HG03135 (cell line): ENCODE measurements around the gene SURF2.
"Not testable (repeated sequence)": the region's sequence is repeated elsewhere in the genome, so short reads cannot be mapped to it uniquely, and the experiment has no call there.

Experiments
- ATAC-seq: cut with Tn5 transposase; IDR thresholded peaks from one replicate; pipeline ENCODE4 v1.9.1; 2021; ENCODE audit warnings: mild to moderate bottlenecking, moderate library complexity; ENCODE audit not compliant: unreplicated experiment

The SURF2 gene

DNA sequence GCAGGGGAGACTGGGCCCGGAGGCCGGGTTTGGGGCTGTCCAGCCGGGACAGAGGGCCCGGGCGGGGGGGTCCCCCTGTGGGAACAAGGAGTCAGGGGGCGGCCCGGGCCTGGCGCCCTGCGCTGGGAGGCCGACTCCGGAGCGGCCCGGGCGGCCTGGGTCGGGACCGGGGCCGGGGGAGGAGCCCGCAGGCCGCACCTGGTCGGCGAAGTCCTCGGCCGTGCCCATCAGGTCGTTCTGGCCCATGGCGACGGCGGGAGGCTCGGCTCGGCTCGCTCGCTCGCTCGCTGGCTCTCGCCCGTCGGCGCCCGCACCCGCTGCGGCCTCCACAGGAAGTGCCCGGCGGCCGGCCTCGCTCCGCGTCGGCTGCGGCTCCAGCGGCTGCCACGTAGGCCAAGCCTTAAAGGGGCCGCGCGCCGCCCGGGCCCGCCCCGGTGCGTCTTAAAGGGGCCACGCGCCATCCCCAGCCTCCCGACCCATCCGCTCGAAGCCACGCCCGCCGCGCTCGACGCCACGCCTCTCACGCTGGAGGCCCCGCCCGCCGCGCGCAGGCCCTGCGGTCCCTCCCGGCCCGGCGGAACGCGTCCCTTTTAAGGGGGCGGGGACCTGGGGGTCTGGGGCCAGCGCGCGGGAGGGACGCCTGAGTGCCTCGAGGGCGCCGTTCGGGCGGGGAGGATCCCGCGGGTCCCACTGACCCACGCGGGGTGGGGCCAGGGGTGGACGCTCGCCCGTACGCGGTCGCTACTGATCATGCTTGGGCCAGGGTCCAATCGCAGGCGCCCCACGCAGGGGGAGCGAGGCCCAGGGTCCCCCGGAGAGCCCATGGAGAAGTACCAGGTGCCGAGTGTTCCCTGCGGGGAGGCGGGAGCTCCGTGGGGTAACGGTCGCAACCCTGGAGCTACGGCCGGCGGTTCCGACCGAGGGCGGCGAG is 19.6 kb downstream of the SURF2 start, which contains the start of the genes STKLD1 and SURF4:
TSS of gene STKLD1 (plus strand) at position 643 of the 931 bp plus-strand sequence. CDS start at position 751, 108 bp downstream.
TSS of gene SURF4 (minus strand) at position 337 of the 931 bp plus-strand sequence. CDS start at position 246, 91 bp downstream.
- peak; percentile 90 for ATAC-seq

DNA sequence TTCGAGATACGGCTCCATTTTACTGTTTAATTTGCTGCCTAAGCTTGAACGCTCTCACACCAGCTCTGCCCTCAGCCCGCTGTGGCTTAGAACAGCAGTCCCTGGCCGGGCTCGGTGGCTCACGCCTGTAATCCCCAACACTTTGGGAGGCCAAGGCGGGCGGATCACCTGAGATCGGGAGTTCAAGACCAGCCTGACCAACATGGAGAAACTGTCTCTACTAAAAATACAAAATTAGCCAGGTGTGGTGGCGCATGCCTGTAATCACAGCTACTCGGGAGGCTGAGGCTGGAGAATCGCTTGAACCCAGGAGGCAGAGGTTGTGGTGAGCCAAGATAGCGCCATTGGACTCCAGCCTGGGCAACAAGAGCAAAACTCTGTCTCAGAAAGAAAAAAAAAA is 20.9 kb downstream of the SURF2 start:
- not testable (repeated sequence) for ATAC-seq

DNA sequence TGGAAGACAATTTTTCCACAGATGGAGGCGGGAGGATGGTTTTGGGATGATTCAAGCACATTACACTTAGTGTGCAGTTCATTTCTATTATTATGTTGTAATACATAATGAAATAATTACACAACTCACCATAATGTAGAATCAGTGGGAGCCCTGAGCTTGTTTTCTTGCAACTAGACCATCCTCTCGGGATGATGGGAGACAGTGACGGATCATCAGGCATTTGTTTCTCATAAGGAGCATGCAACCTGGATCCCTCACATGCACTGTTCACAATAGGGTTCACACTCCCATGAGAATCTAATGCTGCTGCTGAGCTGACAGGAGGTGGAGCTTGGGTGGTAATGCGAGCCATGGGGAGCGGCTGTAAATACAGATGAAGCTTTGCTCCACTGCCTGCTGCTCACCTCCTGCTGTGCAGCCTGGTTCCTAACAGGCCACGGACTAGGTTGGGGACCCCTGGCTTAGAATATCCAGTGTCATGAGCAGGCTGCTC is 21.4 kb downstream of the SURF2 start:
- ATAC-seq = no peak

DNA sequence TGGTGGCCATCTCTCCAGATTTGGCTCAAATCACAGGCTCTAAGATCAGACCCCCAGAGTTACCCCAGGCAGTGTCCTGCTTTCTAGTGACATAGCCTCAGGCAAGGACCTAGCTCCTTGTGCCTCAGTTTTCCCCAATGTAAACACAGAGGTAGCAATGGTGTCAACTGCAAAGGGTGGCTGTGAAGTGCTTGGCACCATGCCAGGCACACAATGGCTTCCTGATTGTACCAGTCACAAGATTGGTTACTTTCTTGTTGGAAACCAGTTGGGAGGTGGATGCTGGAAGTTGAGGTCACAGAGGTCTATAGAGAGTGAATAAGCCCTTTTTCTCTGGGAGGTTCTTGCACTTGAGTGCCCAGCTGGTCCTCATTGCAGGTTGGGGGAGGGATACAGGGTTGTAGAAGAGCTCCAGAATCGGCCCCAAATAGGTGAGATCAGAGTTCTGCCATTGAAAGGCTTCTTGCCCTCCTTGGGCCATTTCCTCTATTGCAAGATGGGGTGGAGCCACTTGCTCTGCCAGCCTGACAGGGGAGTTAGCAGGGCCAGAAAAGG is 22.1 kb downstream of the SURF2 start:
- no peak for ATAC-seq

DNA sequence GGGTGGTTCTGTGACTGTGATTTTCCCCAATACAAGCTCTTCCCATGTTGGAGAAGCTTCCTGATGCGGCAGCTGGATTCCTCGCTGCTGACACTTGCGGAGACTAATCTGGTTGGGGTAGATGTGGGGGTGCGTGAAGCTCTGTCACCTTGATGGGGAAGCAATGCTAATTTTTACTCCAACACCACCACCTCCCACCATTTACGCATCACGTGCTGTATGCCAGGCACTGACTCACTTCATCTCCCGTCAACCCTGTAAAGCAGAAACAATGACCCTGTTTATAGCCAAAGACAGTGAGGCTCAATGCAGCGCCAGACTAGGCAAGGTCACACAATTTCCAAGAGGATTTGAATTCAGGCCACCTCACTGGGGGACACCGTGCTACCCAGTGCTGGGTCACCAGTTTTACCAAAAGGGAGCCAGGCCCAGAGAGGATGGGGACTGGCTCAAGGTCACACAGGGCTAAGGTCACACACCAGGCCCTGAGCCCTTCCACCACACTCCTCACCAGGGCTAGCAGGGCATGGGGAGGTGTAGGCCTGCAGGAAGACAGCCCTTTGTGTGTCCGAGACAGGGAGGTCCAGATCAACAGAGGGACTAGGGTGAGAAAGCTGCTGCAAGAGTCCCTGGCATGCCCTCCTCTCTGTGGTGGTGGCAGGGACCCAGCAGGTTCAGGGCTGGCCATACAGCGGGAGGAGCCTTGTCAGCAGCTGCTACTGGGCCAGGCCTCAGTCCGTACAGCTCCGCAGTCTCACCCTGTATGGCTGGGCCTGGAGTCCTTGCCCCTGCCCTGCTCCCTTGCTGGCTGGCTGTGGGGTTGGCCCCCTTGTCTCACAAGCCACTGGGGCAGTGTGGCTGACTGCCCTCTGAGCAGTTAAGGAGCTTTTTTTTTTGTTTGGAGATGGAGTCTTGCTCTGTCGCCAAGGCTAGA is 23.1 kb downstream of the SURF2 start:
- no peak for ATAC-seq

DNA sequence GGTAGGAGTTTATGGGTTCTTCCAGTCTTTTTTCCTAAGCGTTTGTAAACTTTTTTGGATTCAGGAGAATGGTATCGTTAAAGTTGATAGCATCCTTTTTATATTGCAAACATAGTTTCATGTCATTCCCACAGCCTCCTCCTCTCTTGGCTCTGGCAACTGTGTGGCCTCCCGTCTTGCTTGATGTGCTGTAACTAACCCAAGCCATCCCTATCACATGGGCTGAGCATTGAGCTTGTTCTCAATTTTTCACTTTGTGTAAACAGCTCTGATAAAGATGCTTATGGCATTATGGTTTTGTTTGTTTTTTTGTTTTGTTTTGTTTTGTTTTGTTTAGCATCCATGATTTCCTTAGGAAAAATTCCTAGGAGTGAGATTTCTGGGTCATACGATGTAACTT is 24.4 kb downstream of the SURF2 start:
- no peak for ATAC-seq

DNA sequence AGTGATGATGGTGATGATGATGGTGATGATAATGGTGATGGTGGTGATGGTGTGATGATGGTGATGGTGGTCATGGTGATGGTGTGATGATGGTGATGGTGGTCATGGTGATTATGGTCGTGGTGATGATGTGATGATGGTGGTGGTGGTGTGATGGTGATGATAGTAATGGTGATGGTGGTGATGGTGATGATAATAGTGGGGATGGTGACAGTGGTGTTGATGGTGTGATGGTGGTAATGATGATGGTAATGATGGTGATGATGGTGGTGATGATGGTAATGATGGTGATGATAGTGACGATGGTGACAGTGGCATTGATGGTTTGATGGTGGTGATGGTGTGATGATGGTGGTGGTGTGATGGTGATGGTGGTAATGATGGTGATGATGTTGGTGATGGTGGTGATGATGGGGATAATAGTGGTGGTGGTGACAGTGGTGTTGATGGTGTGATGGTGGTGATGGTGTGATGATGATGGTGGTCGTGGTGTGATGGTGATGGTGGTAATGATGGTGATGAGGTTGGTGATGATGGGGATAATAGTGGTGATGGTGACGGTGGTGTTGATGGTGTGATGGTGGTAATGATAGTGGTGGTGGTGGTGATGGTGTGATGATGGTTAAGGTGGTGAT is 26.3 kb downstream of the SURF2 start:
- ATAC-seq = no peak

DNA sequence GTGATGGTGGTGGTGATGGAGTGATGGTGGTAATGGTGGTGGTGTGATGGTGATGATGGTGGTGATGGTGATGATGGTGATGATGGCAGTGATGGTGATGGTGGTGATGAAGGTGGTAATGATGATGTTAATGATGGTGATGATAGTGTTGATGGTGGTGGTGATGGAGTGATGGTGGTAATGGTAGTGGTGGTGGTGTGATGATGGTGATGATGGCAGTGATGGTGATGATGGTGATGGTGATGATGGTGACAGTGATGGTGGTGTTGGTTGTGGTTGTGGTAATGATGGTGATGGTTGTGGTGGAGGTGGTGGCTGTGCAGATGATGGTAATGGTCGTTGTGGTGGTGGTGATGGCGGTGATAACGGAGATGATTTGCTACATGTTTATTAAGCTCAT is 27.1 kb downstream of the SURF2 start:
- no peak for ATAC-seq

DNA sequence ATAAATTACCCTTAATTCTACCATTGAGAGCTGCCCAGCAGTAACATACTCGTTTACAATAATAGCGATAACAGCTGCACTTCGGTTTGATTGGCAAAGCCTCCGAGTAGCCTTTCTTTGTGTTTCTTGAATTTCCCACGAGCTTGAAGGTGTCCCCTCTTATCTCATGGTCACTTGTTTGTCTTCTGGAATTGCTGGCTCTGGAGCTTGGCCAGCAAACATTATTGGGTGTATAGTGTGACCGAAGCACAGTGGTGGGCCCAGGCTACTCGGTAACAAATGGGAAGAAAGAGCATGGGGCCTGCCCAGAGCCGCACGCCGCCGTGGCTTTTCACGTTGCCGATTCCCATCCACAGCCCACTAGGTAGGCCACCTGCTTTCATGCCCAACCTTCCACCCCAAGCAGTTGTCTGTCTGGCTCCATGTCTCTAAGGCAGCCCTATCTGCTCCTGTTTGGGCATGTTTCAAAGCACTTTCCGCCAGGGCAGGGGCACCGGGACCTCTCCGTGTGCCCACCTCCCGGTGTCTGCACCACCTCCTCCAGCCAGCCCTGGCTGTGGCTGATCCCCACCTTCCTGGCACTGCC is 28.5 kb downstream of the SURF2 start:
- no peak for ATAC-seq

DNA sequence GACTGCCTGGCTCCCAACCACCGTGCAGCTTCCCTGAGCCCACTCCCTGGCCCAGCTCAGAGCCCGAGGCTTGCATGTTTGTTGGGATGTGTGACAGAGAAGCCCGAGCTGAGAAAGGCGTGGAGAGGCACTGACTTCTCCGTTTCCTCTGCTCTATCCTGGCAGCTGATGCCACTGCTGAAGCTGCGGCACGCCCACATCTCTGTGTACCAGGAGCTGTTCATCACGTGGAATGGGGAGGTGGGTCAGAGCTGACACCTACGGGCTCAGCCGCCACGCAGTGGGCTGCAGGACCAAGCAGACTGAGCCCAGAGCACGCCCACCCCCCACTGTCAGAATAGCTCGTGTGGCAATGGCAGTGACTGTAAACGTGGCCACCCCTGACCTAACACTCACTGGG is 29.1 kb downstream of the SURF2 start:
- no peak for ATAC-seq

DNA sequence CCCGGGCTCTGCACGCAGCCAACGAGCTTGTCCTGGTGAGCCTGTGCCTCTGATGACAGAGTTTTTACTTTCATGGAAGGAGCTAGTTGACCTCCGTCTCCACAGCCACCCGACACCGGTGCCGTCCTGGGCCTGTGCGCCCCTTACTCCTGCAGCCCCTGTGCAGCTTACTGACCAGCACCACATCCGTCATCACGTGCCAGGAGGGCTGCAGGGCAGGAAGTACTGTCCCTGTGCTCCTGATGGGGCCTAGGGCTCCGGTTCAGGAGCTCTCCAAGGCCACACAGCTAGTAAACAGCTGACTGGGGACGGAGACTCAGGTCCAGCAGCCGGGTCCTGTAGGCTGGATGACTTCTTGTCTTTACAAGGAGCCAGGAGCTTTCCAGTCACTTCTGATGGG is 30.0 kb downstream of the SURF2 start:
- ATAC-seq = no peak

DNA sequence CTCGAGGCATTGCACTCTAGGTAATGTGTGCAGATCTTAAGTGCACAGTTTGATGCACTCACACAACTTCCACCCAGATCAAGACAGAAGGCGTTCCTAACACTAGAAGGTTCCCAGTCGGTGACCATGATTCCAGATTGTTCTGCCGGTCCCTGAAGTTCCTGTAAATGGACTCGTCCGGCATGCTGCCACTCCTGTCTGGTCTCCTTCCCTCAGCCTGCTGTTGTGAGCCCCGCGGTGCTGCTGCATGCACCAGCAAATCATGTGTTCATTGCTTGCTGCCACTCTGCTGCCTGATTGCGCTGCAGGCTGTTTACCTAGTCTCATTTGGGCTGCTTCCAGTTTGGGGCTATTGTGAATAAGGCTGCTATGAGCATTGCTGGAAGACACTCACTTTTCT is 31.3 kb downstream of the SURF2 start:
- ATAC-seq = no peak

DNA sequence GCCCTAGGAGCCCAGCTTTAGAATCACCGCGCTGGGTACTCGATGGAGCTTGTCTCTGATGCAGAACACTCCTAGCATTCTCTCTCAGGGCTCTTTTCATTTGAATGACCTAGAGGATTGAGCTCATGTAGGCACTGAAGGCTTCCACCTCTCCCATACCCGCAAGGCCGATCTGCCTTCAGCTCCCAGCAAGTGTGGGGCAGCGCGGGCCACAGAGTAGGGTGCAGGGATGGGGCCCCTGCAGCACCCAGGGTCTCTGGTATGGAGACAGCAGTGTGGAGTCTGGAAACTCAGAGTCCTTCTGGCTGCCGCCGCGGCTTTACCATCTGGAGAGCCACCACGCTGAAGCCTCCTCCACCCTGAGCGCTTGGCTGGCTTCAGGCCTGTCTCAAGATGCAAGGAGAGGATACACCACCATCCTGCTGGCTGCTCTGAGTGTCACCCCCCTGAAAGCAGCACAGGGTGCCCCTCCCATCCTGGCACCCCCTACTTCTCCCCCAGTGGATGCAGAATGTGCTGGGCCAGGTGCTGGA is 32.7 kb downstream of the SURF2 start:
- no peak for ATAC-seq

DNA sequence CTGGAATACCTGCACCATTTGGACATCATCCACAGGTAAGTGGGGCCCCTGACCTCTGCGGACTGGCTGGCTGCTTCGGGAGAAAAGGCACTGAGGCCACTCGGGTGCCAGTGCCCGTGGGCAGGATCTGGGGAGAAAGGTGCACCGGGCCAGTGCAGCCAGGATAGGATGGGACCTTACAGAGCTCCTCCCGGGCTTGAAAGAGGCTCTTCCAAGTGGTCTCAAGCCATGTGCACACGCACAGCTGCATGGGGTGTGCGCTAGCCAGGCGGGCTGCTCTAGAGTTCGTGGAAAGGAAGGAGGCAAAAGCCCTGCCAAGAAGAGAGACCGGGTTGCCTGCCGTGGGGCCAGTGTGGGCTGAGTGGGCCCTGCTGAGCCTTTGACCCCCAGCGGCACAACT is 33.2 kb downstream of the SURF2 start:
- no peak for ATAC-seq

DNA sequence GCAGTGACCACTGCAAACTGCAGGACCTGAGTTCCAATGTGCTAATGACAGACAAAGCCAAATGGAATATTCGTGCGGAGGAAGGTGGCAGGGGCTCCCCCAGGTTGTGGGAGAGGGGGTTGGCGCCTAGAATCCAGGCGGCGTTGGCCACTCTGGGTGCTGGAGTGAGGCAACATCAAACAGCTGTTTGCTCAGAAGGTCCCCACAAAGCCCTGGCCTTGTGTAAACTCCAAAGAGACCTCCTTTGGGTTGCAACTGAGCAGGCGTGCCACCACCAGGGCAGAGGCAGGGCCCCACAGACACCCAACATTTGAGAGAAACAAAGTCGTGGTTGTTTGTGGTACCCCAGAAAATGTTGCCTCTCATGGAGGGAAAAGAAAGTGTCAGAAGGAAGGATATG is 34.4 kb downstream of the SURF2 start:
- no peak for ATAC-seq

DNA sequence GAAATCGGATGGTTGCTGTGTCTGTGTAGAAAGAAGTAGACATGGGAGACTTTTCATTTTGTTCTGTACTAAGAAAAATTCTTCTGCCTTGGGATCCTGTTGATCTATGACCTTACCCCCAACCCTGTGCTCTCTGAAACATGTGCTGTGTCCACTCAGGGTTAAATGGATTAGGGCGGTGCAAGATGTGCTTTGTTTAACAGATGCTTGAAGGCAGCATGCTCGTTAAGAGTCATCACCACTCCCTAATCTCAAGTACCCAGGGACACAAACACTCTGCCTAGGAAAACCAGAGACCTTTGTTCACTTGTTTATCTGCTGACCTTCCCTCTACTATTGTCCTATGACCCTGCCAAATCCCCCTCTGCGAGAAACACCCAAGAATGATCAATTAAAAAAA is 35.1 kb downstream of the SURF2 start:
- not testable (repeated sequence) for ATAC-seq

DNA sequence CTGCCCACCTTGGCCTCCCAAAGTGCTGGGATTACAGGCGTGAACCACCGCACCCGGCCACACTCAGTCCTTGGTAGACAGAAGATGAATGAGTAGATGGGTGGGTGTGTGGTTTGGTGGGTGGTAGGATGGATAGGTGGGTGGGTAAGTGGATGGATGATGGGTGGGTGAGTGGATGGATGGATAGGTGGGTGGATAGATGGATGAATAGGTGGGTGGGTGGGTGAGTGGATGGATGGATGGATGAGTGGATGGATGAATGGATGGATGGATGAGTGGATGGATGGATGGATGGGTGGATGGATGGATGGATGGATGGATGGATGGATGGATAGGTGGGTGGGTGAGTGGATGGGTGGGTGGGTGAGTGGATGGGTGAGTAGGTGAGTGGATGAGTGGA is 36.0 kb downstream of the SURF2 start:
- ATAC-seq = not testable (repeated sequence)

DNA sequence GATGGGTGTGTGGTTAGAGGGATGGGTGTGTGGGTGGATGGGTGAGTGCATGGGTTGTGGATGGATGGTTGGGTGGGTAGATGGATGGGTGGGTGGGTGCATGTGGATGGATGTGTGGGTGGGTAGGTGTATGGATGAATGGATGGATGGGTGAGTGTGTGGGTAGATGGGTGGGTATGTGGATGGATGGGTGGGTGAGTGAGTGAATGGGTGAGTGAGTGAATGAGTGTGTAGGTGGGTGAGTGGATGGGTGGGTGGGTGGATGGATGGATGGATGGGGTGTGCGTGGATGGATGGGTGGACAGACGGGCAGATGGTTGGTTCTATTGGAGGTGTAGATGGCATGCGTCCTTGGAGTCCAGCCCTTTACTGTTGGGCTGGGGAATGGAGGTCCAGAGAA is 37.0 kb downstream of the SURF2 start:
- no peak for ATAC-seq

DNA sequence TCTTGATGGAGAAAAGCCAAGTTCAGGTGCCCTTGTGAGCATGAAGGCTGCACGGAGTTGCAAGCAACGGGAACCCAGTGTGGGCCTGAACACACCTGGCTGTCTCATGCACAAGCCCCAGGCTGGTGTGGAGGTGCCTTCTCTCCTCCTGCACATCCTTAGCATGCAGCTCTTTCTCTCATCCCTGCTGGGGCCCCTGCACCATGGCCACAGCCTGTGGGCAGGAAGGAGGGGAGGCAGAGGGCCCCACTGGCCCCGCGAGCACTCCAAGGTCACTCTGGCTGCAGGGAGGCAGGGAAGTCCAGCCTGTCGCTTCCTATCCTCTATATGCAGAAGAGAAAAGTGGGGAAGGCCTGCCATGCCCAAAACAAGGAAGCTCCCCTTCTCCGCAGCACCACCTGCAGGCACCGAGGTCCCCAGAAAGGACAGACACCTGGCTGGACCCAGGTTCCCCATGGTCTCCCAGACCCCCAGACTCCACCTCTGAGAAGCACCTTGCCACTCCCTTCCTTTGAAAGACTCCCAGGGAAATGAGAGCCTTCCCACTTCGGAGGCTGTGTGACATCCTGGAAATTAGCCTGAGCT is 38.4 kb downstream of the SURF2 start:
- no peak for ATAC-seq

DNA sequence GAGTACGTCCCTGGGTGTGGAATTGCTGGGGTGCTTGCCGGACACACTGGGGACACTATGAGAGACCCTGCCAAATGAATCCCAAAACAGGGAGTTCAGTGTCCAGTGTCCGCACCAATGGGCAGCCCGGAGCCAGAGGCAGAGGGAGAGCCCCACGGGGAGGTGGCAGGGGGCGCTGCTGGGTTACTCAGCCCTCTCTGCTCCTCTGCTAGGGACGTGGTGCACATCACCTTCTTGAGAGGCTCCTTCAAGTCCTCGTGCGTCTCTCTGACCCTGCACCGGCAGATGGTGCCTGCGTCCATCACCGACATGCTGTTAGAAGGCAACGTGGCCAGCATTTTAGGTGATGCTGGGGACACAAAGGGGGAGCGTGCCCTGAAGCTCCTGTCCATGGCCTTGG is 40.6 kb downstream of the SURF2 start:
- ATAC-seq = no peak
